Measurements from ENCODE around the gene BCDIN3D.

DNA sequence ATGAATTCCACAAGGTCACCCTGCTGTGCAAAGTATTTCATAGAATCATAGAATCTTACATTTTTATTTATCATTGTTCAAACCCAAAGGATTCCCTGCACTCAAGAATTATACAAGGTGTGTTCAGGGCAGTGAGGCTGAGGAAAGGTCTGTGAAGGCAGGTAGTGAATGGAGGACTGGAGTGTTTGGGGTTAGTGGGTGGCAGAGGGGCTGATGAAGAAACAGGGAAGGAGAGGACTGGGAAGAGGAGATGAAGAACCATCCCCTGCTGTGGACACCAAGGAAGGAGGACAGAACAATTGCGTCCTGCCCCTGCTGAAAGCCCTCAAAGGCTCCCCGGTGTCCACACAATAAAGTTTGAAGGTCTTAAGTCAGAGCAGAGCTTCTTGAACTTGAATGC is 10.8 kb upstream of the BCDIN3D start:
- no peak for TF ChIP-seq CTCF (IDR thresholded peaks at IDR 0.05)
- no peak for TF ChIP-seq POLR2AphosphoS5 (IDR thresholded peaks at IDR 0.05; ENCODE audit: low read depth, low read length)
- TF ChIP-seq, protein P1, sequence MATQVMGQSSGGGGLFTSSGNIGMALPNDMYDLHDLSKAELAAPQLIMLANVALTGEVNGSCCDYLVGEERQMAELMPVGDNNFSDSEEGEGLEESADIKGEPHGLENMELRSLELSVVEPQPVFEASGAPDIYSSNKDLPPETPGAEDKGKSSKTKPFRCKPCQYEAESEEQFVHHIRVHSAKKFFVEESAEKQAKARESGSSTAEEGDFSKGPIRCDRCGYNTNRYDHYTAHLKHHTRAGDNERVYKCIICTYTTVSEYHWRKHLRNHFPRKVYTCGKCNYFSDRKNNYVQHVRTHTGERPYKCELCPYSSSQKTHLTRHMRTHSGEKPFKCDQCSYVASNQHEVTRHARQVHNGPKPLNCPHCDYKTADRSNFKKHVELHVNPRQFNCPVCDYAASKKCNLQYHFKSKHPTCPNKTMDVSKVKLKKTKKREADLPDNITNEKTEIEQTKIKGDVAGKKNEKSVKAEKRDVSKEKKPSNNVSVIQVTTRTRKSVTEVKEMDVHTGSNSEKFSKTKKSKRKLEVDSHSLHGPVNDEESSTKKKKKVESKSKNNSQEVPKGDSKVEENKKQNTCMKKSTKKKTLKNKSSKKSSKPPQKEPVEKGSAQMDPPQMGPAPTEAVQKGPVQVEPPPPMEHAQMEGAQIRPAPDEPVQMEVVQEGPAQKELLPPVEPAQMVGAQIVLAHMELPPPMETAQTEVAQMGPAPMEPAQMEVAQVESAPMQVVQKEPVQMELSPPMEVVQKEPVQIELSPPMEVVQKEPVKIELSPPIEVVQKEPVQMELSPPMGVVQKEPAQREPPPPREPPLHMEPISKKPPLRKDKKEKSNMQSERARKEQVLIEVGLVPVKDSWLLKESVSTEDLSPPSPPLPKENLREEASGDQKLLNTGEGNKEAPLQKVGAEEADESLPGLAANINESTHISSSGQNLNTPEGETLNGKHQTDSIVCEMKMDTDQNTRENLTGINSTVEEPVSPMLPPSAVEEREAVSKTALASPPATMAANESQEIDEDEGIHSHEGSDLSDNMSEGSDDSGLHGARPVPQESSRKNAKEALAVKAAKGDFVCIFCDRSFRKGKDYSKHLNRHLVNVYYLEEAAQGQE (IDR thresholded peaks at IDR 0.05; ENCODE audit: insufficient read depth in 1 of 2, low read depth in 2 of 2, low read length in 1 of 2): no peak
- TF ChIP-seq SIN3A (IDR thresholded peaks at IDR 0.05; ENCODE audit: borderline replicate concordance, insufficient read depth, low read depth, low read length): no peak
- no peak for TF ChIP-seq TCF7L2 (IDR thresholded peaks at IDR 0.05; ENCODE audit: low read depth, low read length)

Data from Panc1 (cell line).